Measurements from ENCODE around the gene PLCB3. TPM values are rescaled to one million over a fixed set of nuclear protein-coding genes. Genes with fewer than 3 reads are reported as not detected.

Gene PLCB3
- total RNA-seq, 2 experiments from 2014 or later = 19.7 TPM

DNA sequence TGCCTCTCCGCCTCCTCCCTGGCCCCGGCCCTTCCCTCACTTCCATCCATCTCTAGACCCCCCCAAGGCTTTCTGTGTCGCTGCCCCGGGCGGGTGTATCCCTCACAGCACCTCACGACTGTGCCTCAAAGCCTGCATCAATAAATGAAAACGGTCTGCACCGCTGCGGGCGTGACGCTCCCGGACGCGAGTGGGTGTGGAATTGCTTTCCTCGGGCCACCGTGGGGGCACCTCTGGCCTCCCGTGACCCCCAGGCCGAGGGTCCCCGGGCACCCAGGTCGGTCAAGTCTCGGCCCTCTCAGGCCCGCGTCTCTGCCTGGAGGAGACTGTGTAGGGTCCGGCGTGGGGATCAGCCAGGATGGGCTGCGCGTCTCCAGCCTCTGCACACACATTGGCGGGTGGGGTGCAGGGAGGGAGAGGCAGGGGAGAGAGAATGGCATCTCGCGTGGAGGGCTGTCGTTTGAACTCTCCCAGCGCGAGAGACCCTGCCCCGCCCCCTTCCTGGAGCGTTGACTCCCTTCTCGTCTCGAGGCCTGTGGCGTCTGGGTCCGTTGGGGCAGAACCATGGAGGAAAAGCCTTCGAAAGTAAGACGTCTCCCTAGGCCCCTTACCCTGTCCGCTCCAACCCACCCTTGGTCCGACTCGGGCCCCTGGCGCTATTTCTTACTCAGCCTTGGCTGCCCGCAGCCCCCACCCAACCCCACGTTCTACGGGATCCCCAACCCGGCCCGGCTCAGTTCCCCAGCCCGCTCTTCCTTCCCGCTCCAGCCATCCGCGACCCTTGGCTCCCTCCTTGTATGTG is 48.7 kb downstream of the PLCB3 start, which contains the start of gene CATSPERZ:
Gene CATSPERZ, plus strand, starts transcription at position 512 of the 802 bp plus-strand sequence. Its CDS starts 53 bp downstream, at position 565.
- H3K4me3 Mint-ChIP-seq = peak within 1 kb of the TSS; percentile 45
- ATAC-seq (no peak), DNase-seq (no peak)
- no peak within 1 kb of the TSS for H3K27ac Mint-ChIP-seq
- H3K36me3 Mint-ChIP-seq (ENCODE audit: low read depth) = no peaks in the 10 kb centered on the region
- POLR2A ChIA-PET = interaction anchor here (5.3 kb wide), 1 partner anchor 30 kb away, joined by 42 read pairs; no protein-coding TSS in a partner anchor
- CTCF ChIA-PET = interaction anchor here (0.8 to 5.8 kb wide), 13 partner anchors 14 to 114 kb away, joined by 3 to 165 read pairs (median 11); partner anchors contain the start of genes BAD, FERMT3, GPR137 and NUDT22
- H3K27me3 Mint-ChIP-seq (ENCODE audit: low read depth) = peaks cover 58% of the 10 kb centered on the region
- H3K9me3 Mint-ChIP-seq (ENCODE audit: insufficient read depth) = no peaks in the 10 kb centered on the region
- peaks cover 38% of the 10 kb centered on the region for H3K4me1 Mint-ChIP-seq (ENCODE audit: low read depth)

DNA sequence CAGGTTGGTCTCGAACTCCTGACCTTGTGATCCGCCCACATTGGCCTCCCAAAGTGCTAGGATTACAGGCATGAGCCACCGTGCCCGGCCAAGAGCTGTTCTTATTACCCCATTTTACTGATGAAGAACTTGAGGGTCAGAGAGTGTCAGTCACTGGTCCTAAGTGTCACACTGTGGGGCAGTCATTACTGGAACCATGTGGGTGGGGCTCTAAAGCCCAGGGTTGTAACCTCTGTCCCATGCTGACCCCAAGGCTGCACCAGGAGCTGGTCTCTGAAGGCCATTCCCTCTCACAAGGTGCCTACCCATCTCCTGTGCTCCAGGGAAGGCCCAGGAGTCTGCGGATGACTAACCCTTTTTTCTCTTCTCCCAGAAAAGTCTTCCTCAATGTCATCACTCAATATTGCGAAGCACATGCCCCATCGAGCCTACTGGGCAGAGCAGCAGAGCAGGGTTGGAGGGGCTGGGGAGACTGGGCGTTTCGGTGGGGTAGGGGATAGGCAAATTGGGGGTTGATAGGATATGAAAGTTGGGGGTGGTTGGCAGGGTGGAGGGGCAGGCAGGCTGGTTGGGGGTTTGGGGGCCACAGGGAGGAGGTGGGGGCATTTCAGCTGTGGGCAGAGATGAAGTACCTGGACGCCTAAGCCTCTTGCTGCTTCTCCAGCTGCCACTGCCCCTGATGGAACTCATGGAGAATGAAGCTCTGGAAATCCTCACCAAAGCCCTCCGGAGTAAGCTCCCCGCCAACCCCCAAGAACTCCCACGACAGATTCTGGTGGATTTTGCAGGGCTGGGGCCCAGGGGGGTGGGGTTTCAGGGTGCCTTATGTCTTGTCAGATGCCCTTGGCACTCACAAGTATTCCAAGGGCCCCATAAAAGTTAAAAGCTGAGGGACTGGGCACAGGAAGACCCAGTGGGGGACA is 52.0 kb downstream of the PLCB3 start:
- peaks cover 25% of the 10 kb centered on the region for H3K27me3 Mint-ChIP-seq (ENCODE audit: low read depth)
- peak overlapping the region; percentile 88 for H3K4me3 Mint-ChIP-seq
- peaks cover 52% of the 10 kb centered on the region for H3K4me1 Mint-ChIP-seq (ENCODE audit: low read depth)
- H3K27ac Mint-ChIP-seq = peak overlapping the region; percentile 99
- ChIA-PET POLR2A (interaction anchor here (0.9 to 5.5 kb wide), 9 partner anchors 10 to 117 kb away, joined by 3 to 42 read pairs (median 14); partner anchors contain the start of genes BAD, FERMT3, GPR137 and PRDX5), CTCF (interaction anchor here (1.1 to 5.8 kb wide), 18 partner anchors 9 to 302 kb away, joined by 3 to 165 read pairs (median 16); partner anchors contain the start of genes BAD, CCDC88B, FERMT3 and GPR137)
- H3K9me3 Mint-ChIP-seq (ENCODE audit: insufficient read depth) = no peaks in the 10 kb centered on the region
- peaks cover 13% of the 10 kb centered on the region for H3K36me3 Mint-ChIP-seq (ENCODE audit: low read depth)
- DNase-seq (no peak), ATAC-seq (no peak)

DNA sequence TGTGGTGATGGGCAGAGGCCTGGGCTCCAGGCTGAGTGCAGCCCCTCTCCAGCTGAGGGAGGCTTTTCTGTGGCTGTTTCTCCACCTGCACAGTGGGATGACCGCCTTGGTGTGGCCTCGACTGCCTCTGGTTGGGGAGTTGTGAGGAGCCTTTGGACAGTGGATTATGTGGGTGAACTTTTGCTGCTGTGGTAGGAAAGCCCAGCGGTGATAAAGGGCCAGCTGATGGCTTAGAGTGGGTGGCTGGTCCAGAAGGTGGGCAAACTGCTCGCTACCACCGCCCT is 52.6 kb downstream of the PLCB3 start:
- DNase-seq (no peak), ATAC-seq (no peak)
- Mint-ChIP-seq H3K9me3 (ENCODE audit: insufficient read depth) (no peaks in the 10 kb centered on the region), H3K27ac (peak overlapping the region; percentile 99), H3K27me3 (ENCODE audit: low read depth) (peaks cover 21% of the 10 kb centered on the region), H3K4me1 (ENCODE audit: low read depth) (peaks cover 52% of the 10 kb centered on the region), H3K4me3 (peak overlapping the region; percentile 88), H3K36me3 (ENCODE audit: low read depth) (peaks cover 13% of the 10 kb centered on the region)
- ChIA-PET CTCF (interaction anchor here (1.0 to 5.8 kb wide), 23 partner anchors 9 to 303 kb away, joined by 3 to 165 read pairs (median 12); partner anchors contain the start of genes BAD, CCDC88B, DNAJC4 and FERMT3), POLR2A (interaction anchor here (0.9 to 5.5 kb wide), 9 partner anchors 11 to 118 kb away, joined by 3 to 42 read pairs (median 14); partner anchors contain the start of genes BAD, FERMT3, GPR137 and PRDX5)

DNA sequence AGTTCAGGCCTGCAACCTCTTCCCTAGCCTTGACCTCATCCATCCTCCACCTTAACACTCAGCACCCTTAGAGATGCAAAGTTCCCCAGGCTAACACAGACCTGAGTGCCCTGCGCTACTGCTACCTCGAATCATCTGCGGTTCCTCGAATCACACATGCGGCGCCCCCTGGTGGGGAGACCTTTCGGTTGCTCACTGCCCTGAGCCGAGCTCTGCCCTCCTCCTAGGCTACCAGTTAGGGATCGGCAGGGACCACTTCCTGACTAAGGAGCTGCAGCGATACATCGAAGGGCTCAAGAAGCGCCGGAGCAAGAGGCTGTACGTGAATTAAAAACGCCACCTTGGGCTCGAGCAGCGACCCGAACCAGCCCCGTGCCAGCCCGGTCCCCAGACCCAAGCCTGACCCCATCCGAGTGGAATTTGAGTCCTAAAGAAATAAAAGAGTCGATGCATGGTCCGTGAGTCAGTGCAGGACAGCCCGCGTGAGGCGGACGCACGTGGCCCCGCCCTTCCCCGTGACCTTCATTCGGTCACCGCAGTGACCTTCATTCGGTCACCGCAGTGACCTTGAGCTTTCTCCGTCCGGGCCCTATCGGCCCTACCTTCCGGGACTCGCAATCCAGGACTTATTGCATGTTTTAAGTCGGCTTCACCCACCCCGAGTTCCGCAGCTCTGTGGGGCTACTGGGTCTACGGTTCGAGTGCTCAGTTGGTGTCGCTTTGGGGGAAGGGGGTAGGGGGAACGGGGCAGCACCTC is 53.2 kb downstream of the PLCB3 start:
- peak overlapping the region; percentile 99 for H3K27ac Mint-ChIP-seq
- H3K36me3 Mint-ChIP-seq (ENCODE audit: low read depth) = peaks cover 15% of the 10 kb centered on the region
- peaks cover 15% of the 10 kb centered on the region for H3K27me3 Mint-ChIP-seq (ENCODE audit: low read depth)
- peak; percentile 97 for DNase-seq
- peaks cover 52% of the 10 kb centered on the region for H3K4me1 Mint-ChIP-seq (ENCODE audit: low read depth)
- CTCF ChIA-PET = interaction anchor here (0.7 to 5.8 kb wide), 27 partner anchors 9 to 466 kb away, joined by 3 to 165 read pairs (median 9); partner anchors contain the start of genes BAD, CCDC88B, DNAJC4 and FERMT3
- H3K4me3 Mint-ChIP-seq = peak overlapping the region; percentile 88
- peak; percentile 45 for ATAC-seq
- POLR2A ChIA-PET = interaction anchor here (0.9 to 5.5 kb wide), 13 partner anchors 11 to 119 kb away, joined by 3 to 42 read pairs (median 5); partner anchors contain the start of genes BAD, FERMT3, GPR137 and NUDT22
- H3K9me3 Mint-ChIP-seq (ENCODE audit: insufficient read depth) = no peaks in the 10 kb centered on the region

DNA sequence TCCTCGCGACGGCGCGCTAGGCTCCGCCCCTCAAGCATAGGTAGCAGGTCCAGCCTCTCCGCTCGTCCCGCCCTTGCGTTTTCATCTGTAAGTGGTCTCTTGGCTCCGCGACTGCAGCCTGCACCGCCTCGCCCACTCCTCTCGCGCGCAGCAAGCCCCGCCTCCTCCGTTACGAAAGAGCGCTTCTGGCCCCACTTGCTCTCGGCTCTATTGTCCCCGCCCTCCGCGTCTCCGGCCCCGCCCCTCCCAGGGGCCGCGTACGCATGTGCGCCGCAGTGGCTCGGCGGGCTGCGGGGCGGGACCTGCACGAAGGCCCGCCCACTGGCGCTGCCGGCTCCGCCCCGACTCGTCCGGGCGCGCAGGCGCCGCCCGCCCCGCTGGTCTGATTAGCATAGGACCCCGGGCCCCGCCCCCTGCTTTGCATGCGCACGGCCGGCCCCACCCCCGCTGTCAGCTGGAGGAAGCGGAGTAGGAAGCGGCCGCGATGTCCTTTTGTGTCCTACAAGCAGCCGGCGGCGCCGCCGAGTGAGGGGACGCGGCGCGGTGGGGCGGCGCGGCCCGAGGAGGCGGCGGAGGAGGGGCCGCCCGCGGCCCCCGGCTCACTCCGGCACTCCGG is 53.9 kb downstream of the PLCB3 start, which contains the start of gene ESRRA:
Gene ESRRA, plus strand, starts transcription at position 450 of the 616 bp plus-strand sequence. CDS start 1,656 bp downstream, outside the sequence.
- peak within 1 kb of the TSS; percentile 95 for H3K4me3 Mint-ChIP-seq
- ChIA-PET CTCF (interaction anchor here (0.7 to 5.8 kb wide), 24 partner anchors 11 to 467 kb away, joined by 3 to 165 read pairs (median 10); partner anchors contain the start of genes BAD, DNAJC4, FERMT3 and GPR137), POLR2A (interaction anchor here (0.9 to 5.5 kb wide), 10 partner anchors 12 to 119 kb away, joined by 3 to 42 read pairs (median 10); partner anchors contain the start of genes BAD, FERMT3, GPR137 and NUDT22)
- H3K27ac Mint-ChIP-seq = peak within 1 kb of the TSS; percentile 99
- DNase-seq (peak; percentile 100), ATAC-seq (peak; percentile 80)
- H3K9me3 Mint-ChIP-seq (ENCODE audit: insufficient read depth) = no peaks in the 10 kb centered on the region
- peaks cover 17% of the 10 kb centered on the region for H3K36me3 Mint-ChIP-seq (ENCODE audit: low read depth)
- H3K27me3 Mint-ChIP-seq (ENCODE audit: low read depth) = peaks cover 9% of the 10 kb centered on the region
- H3K4me1 Mint-ChIP-seq (ENCODE audit: low read depth) = peaks cover 52% of the 10 kb centered on the region

DNA sequence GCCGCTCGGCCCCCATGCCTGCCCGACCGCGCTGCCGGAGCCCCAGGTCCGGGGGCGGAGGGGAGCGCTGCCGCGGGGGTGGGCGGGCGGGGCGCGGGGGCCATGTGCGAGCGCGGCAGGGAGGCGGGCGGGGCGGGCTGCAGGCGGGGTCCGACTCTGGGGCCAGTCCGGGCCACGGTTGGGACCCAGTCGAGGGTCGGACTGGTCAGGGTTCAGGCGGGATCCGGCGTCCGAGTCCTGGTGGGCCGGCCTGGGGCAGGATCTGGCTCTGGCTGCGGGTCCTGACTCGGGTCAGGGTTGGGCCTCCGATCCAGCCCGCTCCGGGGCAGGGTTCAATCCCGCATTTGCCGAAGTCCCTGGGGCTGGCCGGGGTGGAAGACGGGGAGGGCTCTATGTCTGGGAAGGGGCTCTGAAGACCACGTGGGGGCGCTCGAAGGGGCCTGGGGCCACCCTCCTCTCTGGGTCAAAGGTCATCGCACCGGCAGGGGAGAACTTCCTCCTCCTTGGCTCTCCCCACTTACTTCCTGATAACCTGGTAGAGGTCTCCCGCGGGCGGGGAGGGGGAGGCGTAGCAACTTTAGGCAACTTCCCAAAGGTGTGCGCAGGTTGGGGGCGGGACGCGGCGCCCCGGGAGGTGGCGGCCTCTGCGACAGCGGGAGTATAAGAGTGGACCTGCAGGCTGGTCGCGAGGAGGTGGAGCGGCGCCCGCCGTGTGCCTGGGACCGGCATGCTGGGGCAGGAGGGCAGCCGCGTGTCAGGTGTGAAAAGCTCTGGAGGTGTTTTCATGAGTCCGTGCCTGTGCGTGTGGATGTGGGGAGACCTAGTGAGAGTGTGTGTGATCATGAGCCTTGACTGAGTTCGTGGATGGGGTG is 54.6 kb downstream of the PLCB3 start:
- Mint-ChIP-seq H3K27ac (peak overlapping the region; percentile 91), H3K4me1 (ENCODE audit: low read depth) (peaks cover 48% of the 10 kb centered on the region), H3K9me3 (ENCODE audit: insufficient read depth) (no peaks in the 10 kb centered on the region), H3K4me3 (peak overlapping the region; percentile 95), H3K27me3 (ENCODE audit: low read depth) (peaks cover 1% of the 10 kb centered on the region), H3K36me3 (ENCODE audit: low read depth) (peaks cover 20% of the 10 kb centered on the region)
- POLR2A ChIA-PET = interaction anchor here (0.7 to 5.5 kb wide), 5 partner anchors 12 to 120 kb away, joined by 4 to 42 read pairs (median 39); partner anchors contain the start of genes FERMT3, PRDX5, STIP1 and TRMT112
- ATAC-seq = peak; percentile 8
- peak; percentile 75 for DNase-seq
- CTCF ChIA-PET = interaction anchor here (1.4 to 5.8 kb wide), 10 partner anchors 12 to 121 kb away, joined by 4 to 148 read pairs (median 16); partner anchors contain the start of genes PPP1R14B, PRDX5, STIP1 and TRMT112

DNA sequence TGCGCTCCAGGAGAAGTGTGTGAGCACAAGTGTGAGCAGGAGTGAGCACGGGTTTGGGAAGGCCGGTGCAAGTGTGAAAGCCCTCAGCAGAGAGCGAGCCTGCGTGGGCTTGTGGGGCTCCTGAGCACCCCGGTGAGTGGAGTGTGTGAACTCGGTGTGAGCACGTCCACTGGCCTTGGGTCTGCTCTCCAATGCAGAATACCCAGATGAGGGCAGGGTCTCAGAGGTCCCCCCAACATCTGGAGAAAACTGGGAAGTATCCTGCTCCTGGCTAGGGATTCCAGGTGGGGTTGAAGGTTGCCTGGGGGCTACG is 55.2 kb downstream of the PLCB3 start:
- CTCF ChIA-PET = interaction anchor here (1.9 kb wide), 1 partner anchor 25 kb away, joined by 7 read pairs; no protein-coding TSS in a partner anchor
- Mint-ChIP-seq H3K4me1 (ENCODE audit: low read depth) (peaks cover 52% of the 10 kb centered on the region), H3K4me3 (peak overlapping the region; percentile 95)

DNA sequence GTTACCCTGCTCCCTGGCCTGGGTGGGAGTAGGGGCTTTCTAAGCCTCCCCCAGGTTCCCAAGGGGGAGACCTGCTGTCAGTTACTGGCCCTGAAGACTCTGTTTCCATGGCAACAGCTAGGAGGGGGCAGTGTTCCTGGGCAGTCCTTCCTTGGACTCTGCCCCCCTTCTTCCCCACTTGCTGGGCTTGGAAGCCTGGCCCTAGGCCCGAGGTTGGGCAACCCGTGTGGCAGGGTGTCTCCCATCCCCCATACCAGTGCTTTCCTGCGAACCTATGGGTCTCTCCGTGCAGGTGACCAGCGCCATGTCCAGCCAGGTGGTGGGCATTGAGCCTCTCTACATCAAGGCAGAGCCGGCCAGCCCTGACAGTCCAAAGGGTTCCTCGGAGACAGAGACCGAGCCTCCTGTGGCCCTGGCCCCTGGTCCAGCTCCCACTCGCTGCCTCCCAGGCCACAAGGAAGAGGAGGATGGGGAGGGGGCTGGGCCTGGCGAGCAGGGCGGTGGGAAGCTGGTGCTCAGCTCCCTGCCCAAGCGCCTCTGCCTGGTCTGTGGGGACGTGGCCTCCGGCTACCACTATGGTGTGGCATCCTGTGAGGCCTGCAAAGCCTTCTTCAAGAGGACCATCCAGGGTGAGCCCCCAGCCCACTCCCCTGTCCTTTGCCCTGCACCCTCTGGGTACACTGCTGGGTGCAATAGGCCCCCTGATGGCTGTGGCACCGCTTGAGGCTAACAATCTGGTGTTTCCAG is 55.7 kb downstream of the PLCB3 start:
- DNase-seq (no peak), ATAC-seq (no peak)
- ChIA-PET CTCF (interaction anchor here (1.3 to 1.9 kb wide), 2 partner anchors 11 to 24 kb away, joined by 4 to 7 read pairs; partner anchors contain the start of genes PRDX5 and TRMT112), POLR2A (interaction anchor here (0.7 to 5.5 kb wide), 2 partner anchors 10 to 36 kb away, joined by 4 to 39 read pairs; partner anchors contain the start of genes PRDX5 and TRMT112)
- no peaks in the 10 kb centered on the region for H3K27me3 Mint-ChIP-seq (ENCODE audit: low read depth)
- H3K36me3 Mint-ChIP-seq (ENCODE audit: low read depth) = peaks cover 23% of the 10 kb centered on the region
- no peaks in the 10 kb centered on the region for H3K9me3 Mint-ChIP-seq (ENCODE audit: insufficient read depth)
- peak overlapping the region; percentile 95 for H3K4me3 Mint-ChIP-seq
- H3K27ac Mint-ChIP-seq = peak overlapping the region; percentile 91
- peaks cover 49% of the 10 kb centered on the region for H3K4me1 Mint-ChIP-seq (ENCODE audit: low read depth)

More for the DNA sequence above, 55.2 kb downstream of the PLCB3 start:
- no peaks in the 10 kb centered on the region for H3K9me3 Mint-ChIP-seq (ENCODE audit: insufficient read depth)
- H3K27me3 Mint-ChIP-seq (ENCODE audit: low read depth) = no peaks in the 10 kb centered on the region
- DNase-seq (no peak), ATAC-seq (no peak)
- peaks cover 23% of the 10 kb centered on the region for H3K36me3 Mint-ChIP-seq (ENCODE audit: low read depth)
- peak overlapping the region; percentile 91 for H3K27ac Mint-ChIP-seq
- POLR2A ChIA-PET = interaction anchor here (0.7 to 5.5 kb wide), 2 partner anchors 11 to 35 kb away, joined by 4 to 39 read pairs; partner anchors contain the start of genes PRDX5 and TRMT112
